GM18907 (cell line): ENCODE measurements around the gene FSCN2.

ENCODE experiments used
- ATAC-seq: cut with Tn5 transposase; IDR thresholded peaks from one replicate; pipeline ENCODE4 v1.9.1; 2021; ENCODE audit warnings: mild to moderate bottlenecking, moderate library complexity; ENCODE audit not compliant: unreplicated experiment

FSCN2 gene

DNA sequence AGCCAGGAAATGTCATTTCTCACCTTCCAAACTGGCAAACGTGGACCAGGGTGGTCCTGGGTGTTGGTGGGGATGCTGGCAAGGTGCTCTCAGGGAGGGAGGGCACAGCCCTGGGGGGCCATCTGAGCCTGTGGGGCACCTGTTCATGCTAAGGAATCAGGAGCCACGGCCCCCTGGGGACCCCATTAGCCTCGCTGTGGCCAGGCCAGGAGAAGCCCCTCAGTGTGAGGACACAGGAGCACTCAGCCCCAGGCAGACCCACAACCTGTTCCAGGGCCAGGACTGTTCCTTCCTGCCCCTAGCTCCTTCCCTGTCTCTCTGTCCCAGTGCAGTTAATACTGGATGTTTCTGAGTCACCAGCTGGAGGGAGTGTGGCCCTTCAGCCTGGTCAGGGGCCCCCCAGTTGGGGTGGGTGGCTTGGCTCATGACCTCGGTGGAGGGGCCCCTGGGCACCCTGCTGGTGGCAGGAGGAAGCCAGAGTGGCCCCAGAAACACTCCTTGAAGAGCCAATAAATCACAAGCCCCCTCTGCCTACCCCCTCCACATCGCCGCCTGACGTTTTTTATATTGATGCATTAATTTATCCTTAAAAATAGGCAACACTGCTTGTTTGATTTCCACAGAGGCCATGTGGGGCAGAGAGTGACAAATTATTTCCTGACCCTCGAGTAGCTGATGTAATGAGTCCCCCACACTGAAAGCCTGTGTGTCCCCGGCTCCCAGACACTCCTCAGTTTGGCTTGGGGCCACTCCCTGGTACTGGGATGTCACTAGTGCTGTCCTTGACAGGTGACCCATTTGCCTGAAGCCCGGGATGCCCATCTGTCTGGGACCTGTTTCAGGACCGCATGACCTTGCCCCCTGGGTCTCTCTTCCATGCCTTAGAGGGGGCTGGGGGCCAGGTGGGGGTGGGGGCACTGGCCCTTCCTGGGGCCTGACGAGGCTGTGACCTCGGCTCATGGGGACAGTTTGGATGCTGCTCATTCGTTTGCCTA is 37.9 kb upstream of the FSCN2 start:
- no peak for ATAC-seq

- no peak for ATAC-seq
Observed at GRCh38 chr17:81491181-81491581, 37.0 kb upstream of the FSCN2 start.

DNA sequence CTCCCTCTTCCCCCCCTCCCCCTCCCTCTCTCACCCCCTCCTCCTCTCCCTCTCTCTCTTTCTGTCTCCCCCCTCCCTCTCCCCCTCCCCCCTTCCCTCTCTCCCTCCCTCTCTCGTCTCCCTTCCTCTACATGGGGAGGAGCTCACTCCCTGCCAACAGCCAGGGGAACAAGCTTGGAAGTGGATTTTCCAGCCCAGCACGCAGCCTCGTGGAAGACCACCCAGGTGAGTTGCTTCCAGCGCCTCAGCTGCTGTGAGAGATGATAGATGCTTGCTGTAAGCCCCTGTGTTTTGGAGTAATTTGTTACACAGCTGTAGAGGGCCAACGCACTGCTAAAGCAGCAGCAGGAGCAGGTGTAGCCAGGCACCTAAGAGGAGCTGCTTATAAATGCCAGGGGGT is 36.4 kb upstream of the FSCN2 start:
- ATAC-seq: no peak

DNA sequence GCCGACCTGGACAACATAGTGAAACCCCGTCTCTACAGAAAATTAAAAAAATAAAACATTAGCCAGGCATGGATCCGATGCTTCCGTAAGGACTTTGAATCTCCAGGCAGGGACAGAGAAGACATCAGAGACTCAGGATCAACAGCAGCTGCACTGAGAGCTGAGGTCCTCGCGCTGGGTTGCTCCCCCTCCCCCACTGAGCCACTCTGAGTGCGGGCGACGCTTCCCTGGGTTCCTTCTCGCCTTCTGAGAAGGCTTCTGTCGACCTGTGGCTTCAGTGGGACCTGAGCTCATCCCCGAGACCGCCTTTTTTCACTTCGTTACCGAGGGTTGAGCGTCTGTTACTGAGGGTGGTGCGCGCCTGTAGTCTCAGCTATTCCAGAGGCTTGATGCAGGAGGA is 36.0 kb upstream of the FSCN2 start:
- ATAC-seq: no peak

- ATAC-seq: no peak
Observed at GRCh38 chr17:81492706-81493105, 35.5 kb upstream of the FSCN2 start.

DNA sequence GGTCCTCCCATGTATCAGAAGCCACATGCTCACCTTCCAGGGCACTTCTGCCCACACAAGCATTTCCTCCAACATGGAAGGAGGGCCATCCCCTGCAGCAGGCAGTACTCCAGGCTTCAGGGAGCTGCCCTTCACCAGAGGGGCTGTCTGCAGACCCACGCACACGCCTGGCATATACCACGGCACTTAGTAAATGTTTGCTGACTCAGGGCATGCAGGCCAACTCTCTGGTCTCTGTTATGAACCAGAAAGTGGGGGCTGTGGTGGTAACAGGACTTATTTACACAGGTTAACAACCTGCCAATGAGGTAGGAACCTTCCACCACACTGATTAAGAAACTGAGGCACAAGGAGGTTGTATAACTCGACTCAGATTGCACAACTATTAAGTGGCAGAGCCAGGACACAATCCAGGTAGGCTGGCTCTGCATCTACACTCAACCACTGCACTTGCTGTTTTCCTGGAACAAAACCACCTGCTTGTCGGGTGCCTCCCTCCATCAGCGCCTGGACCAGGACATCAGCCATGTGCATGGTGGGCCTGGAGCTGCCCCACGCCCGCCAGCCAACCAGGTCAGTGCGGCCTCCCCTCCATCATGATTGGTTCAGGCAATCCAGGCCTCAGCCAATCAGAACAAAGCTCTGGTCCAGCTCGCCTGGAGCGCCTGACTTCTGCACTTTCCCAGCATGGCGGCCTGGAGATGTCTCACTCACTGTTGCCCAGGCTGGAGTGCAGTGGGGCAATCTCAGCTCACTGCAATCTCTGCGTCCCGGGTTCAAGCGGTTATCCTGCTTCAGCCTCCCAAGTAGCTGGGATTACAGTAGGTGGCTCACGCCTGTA is 34.8 kb upstream of the FSCN2 start:
- no peak for ATAC-seq

GRCh38 chr17:81494626-81495377 is 33.4 kb upstream of the FSCN2 start:
- ATAC-seq: no peak

DNA sequence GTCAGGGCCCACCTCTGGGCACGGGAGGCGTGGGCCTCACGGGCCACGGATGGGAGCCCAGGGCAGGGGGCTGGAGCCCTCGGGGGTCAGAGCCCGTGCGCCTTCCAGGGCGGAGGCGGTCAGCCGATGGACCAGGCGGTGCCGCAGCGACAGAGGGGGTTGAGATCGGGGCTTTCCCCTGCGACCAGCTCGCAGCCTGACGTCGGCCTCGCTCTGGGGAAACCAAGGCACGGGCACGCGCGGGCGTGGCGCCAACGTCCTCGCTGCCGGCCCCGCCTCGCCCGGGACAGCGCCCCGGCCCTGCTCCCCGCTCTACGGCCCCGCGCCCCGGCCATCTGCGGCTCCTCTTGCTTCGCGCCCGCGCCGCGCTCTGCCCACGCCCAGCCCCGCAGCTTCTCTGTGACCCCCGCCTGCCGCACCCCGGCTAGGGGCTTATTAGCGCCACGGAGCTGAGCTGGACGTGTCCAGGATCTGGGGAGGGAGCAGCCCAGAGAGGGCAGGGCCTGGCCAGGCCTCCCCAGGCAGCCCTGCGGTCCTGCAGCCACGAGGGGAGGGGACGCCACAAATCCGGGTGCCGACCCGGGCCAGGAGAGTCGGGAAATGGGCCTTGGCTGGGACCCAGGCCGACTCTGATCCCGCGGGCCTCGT is 29.1 kb upstream of the FSCN2 start:
- ATAC-seq: no peak

- no peak for ATAC-seq
Observed at GRCh38 chr17:81499601-81499970, 28.6 kb upstream of the FSCN2 start.

- ATAC-seq: no peak
Observed at GRCh38 chr17:81500047-81500446, 28.1 kb upstream of the FSCN2 start.

DNA sequence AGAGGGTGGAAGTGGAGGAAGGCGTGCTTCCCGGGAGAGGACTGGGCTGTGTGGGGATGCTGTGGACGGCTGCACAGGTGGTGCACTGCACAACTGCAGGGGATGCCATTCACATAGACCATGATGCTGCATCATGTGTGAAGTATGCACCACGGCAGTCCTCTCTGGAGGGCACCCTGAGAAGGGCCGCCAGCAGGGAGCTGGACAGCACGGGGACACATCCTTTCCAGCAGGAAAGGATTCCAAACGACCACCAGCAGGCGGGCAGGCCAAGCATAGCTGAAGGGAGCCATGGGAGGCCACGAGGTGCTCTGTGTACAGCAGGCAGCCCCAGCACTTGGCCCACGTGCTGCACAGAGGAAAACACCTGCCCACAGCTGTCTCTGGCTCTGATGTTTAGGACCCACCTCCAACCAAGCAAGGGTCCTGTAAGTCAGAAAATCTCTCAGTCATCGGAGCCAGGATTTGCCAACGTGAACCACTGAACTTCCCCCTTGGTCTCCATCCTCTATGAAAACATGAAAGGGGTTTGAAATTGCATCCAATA is 25.6 kb upstream of the FSCN2 start:
- ATAC-seq: no peak

GRCh38 chr17:81503619-81504018 is 24.6 kb upstream of the FSCN2 start:
- ATAC-seq: no peak

DNA sequence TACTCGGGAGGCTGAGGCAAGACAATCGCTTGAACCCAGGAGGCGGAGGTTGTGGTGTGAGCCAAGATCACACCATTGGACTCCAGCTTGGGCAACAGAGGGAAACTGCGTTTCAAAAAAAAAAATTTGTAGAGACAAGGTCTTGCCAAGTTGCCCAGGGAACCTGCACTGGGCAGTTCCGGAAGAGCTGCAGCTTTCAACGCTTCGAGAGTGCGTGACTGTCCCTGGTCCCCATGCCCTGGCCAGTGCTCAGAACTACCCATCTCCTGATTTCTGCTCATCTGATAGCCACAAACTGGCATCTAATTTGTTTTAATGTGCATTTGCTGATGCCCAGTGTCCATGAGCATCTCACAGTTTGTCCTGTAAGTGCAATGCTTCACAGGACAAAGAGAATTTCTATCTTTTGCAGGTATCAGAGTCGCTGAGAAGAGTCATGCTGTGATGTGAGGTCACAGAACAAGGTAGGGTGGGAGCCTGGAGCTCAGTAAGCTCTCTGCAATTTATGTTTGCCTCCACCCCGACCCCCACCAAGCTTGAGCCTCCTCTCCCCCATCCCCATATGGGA is 19.5 kb upstream of the FSCN2 start:
- no peak for ATAC-seq

DNA sequence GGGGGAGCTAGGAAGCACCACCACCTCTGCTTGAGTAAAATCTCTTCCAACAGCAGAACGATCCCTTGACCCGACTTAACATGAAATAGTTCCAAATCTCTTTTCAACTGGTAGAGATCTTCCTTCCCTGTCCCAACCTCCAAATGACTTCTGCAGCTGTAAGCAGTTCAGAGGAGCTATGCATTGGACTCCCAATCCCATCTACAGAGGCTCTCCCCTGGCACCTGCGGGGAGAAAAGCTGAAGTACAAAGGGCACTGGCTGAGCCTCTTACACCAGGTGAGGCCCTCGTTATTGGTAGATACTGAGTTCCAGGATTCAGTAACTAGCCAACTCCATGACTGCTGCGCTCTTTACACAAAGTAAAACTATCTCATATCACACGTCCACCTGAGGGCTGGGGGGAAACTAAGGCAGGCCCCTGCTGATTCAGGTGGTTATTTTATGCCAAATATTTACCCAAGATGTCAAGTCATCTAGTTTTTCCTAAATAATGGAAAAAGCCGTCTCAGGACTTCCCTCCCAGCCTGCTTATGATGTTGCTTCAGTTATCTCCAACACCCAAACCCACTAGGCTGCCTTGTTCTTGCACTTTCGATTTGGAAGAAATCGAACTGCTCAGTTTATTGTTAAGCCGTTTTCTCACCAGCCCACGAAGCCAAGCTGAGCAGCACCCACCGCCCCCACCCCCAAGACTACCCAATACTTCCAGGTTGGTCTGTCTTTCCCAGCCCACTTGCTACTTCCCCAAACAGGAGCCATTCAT is 18.8 kb upstream of the FSCN2 start:
- no peak for ATAC-seq

DNA sequence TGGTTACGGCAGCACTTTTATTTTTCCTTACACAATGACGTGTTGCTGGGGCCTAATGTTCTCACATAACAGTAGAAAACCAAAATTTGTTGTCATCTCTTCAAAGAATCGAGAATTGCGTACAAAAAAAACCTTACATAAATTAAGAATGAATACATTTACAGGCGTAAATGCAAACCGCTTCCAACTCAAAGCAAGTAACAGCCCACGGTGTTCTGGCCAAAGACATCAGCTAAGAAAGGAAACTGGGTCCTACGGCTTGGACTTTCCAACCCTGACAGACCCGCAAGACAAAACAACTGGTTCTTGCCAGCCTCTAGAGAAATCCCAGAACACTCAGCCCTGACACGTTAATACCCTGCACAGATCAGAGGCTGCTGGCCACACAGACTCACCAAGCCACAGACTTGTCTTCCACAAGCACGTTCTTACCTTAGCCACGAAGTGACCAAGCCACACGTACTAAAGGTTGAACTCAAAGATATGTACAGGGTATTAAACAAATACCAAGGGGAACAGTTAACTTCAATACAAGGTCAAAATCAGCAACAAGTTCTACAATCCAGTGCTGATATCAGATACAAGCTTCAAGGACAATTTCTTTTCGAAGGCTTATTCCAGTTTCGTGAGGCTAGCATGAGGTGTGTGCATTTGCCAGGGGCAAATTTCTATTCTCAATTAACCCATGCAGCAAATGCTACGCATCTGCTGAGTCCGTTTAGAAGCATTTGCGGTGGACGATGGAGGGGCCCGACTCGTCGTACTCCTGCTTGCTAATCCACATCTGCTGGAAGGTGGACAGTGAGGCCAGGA is 18.0 kb upstream of the FSCN2 start:
- ATAC-seq: no peak

DNA sequence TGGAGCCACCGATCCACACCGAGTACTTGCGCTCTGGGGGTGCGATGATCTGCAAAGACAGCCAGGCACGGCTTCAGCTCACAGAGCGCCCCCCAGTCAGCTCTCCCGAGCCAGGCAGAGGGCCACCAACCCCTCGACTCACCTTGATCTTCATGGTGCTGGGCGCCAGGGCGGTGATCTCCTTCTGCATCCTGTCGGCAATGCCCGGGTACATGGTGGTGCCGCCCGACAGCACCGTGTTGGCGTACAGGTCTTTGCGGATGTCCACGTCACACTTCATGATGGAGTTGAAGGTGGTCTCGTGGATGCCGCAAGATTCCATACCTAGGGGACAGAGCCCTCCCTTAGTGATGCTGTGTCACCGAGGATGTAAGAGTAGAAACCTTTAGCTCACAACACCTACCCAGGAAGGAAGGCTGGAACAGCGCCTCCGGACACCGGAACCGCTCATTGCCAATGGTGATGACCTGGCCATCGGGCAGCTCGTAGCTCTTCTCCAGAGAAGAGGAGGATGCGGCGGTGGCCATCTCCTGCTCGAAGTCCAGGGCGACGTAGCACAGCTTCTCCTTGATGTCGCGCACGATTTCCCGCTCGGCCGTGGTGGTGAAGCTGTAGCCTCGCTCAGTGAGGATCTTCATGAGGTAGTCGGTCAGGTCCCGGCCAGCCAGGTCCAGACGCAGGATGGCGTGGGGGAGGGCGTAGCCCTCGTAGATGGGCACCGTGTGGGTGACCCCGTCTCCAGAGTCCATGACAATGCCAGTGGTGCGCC is 17.2 kb upstream of the FSCN2 start:
- ATAC-seq: no peak

DNA sequence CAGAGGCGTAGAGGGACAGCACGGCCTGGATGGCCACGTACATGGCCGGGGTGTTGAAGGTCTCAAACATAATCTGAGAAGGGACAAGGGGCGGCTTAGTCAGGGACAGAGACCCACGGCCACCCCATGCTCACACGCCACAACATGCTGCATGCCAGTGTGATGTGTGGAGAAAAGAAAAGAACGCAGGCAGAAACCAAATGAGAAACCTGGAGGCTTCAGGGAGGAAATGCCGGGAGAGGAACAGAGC is 16.7 kb upstream of the FSCN2 start:
- no peak for ATAC-seq
